ENCODE measurements around the gene PFDN6. TPM values are rescaled to one million over a fixed set of nuclear protein-coding genes. Genes with fewer than 3 reads are reported as not detected.

The PFDN6 gene
- total and polyA plus RNA-seq, 9 of the 15 experiments (the other 6 are each of a cell fraction or from before 2014, with no cell fraction given) = 6.8 to 475 (median 216) TPM

GRCh38 chr6:33276864-33277662 lies 12.3 kb upstream of the PFDN6 start, which contains the start of gene B3GALT4 (continued):
- TF ChIP-seq ZNF655 (CRISPR knock-in tag; IDR thresholded peaks at IDR 0.05) (0 out of 2 replicates have a peak, but pooled peaks have one; percentile 52), PHB2 (IDR thresholded peaks at IDR 0.05; ENCODE audit: low read depth) (no peak), XRCC3 (IDR thresholded peaks at IDR 0.05) (no peak), FOXK2 (conservative IDR thresholded peaks at IDR 0.05 in 1 of 2, IDR thresholded peaks at IDR 0.05 in 1 of 2; ENCODE audit: low read depth in 2 of 2) (no peak), GATA2 (CRISPR knock-in tag; IDR thresholded peaks at IDR 0.05) (no peak), ATF3 (IDR thresholded peaks at IDR 0.05) (no peak), ATF3 (CRISPR knock-in tag; conservative IDR thresholded peaks at IDR 0.05) (no peak), ARID3A (IDR thresholded peaks at IDR 0.05; ENCODE audit: borderline replicate concordance, low read depth, low read length) (0 out of 2 replicates have a peak, but pooled peaks have one; percentile 7), ZNF280B (CRISPR knock-in tag; IDR thresholded peaks at IDR 0.05) (no peak), AFF4 (CRISPR knock-in tag; IDR thresholded peaks at IDR 0.05) (no peak; the same call in none of the 2 replicates), KAT2B (IDR thresholded peaks at IDR 0.05; ENCODE audit: low read depth, low read length) (no peak), GTF2B (IDR thresholded peaks at IDR 0.05; ENCODE audit: extremely low read depth, insufficient read length) (no peak), FOXP1 (CRISPR knock-in tag; IDR thresholded peaks at IDR 0.05) (peak; percentile 81; the same call in 1 of the 2 replicates), BDP1 (IDR thresholded peaks at IDR 0.05; ENCODE audit: insufficient read depth, insufficient read length) (no peak), BHLHE40 (IDR thresholded peaks at IDR 0.05; ENCODE audit: low read length) (peak; percentile 68), MTF1 (CRISPR knock-in tag; IDR thresholded peaks at IDR 0.05; ENCODE audit: borderline replicate concordance) (no peak)

All from K562 (cell line).